GM11168 (cell line): ENCODE data around the gene RAB14.

Experiments
- in situ Hi-C: fragments of 300-500 bp; cut with MboI; formaldehyde crosslinking; loops from one replicate; pipeline ENCODE4 v1.12.0; 2022; ENCODE audit warnings: low sequenced_read_pairs; ENCODE audit not compliant: unreplicated experiment

The RAB14 gene

DNA sequence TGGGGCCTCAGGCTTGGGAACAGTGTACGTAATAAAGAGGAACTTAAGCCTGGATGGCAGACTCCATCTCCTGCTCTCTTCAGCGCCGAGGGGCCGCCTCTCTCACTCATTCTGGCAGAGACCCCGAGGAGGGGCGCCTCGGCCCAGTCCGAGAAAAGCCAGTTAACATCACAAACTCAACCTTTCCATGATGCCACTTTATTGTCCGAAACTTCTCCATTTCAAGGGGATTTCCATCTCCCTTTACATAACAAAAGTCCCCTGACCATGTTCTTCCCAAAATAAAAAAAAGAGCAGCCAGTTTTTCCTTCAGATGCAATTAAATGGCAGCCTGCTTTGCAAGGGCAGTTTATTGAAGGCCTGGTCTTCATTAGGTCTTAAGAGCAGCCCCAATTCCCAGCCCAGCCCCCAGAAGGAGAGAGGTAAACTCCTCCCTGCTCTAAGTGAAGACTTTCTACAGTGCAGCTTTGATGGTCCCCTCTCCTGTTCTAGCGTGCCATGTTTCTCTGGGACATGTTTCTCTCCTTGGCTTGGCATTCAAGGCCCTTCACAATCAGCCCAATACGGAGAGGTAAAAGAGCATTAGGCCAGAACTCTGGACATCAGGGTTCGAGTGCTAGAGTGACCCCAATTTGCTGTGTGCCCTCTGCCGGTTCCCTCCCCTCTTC is 19.5 kb upstream of the RAB14 start:
- in situ Hi-C loops: no loop called here

DNA sequence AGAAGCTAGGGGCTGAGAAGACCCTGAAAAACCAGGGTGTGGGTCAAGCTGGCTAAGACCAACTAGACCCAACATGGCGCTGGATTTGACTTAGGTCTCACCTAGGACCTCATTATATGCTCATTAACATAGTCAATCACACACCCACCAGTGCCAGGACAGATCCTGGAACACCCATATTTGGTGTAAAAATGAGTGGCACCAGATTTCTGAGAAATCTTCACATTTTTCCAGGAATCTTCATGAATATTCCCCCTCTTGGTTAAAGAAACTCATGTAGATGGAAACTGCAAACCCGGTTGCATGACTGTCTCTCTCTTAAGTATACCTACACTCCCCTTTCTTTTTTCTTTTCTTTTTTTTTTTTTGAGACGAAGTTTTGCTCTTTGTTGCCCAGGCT is 17.9 kb upstream of the RAB14 start:
- in situ Hi-C loops: no loop called here

DNA sequence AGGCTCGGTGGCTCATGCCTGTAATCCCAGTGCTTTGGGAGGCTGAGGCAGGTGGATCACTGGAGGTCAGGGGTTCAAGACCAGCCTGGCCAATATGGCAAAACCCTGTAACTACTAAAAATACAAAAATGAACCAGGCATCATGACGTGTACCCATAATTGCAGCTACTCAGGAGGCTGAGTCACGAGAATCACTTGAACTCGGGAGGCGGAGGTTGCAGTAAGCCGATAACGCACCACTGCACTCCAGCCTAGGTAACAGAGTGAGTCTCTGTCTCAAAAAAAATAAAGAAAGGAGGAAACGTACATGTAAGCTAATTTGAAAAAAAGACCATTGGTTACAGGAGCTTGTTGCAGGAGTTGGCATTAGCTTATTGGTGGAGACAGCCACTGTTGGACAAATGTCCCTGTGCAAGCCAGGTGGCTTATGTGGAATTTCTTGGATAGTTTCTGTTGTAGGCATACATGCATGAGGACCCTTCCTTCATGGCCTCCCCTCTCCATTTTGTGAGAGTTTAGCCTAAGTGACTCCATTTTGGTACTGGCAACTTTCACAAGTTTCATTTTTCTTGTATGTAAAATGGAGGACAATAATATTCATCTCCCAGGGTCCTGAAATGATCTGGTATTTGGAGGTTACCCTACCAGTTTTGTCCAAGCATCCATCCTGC is 16.8 kb upstream of the RAB14 start:
- in situ Hi-C loops: no loop called here

DNA sequence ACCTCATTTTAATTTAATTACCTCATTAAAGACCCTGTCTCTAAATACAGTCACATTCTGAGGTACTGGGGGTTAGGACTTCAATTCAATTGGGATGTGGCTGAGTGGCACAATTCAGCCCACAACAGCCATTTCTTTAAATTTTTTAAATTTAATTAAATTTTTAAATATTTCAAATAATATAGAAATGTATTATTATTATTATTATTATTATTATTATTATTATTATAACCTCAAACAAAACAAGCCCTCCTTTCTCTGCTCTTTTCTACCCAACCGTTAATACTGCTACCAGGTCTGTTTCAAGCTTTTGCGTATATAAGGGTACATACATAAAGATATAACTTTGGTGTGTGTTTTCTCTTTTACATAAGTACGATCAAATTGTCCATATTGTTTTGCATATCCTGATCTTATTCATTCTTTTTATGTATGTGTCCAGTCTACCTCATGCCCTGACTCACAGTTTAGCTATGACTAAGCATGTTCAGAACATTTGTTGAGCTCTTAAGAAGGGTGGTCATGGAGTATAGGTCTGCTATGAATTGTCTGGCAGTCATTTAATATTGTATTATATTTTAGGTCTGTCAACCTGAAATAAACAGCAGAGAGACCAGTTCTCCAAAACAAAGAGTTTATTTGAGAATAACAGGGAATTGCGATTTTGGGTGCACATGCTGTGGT is 16.1 kb upstream of the RAB14 start:
- in situ Hi-C loops: no loop called here

DNA sequence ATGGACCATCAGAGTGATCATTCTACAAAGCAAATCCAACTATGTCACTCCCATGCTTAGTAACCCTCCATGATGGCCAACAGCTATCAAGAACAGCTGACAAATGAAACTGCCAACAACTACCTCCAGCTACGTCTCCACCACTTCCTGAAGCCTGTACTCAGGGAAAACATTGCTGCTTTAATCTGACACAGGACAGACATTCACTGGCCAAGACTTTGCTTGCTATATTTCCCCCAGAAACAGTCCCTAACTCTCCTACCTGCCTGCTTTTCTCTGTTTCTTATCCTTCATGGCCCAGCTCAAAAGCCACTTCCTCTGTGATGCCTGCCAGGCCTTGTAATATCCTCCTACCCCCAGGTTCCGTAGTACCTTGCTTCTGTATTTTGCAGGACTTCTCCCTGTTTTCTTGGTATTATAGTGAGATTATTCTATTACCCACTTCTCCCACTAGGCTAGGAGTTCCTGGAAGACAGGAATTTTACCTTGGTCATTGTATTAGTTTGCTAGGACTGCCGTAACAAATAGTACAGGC is 14.7 kb upstream of the RAB14 start:
- in situ Hi-C loops: no loop called here

DNA sequence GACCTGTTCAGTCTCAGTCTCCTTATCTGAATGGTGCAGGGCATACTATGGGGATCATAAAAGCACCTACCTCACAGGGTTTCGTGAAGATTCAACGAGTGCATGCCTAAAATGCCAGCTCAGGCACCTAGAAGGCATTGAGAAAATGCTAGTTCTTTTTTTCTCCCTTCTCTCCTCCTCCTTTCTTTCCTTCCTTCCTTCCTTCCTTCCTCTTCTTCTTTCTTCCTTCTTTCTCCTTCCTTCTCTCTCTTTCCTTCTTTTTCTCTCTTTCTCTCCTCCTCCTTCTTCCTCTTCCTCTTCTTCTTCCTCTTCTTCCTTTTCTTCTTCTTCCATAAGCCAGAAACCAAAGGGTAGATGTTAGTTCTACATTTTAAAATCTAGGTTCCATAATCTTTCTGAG is 12.3 kb upstream of the RAB14 start:
- in situ Hi-C loops: no loop called here

DNA sequence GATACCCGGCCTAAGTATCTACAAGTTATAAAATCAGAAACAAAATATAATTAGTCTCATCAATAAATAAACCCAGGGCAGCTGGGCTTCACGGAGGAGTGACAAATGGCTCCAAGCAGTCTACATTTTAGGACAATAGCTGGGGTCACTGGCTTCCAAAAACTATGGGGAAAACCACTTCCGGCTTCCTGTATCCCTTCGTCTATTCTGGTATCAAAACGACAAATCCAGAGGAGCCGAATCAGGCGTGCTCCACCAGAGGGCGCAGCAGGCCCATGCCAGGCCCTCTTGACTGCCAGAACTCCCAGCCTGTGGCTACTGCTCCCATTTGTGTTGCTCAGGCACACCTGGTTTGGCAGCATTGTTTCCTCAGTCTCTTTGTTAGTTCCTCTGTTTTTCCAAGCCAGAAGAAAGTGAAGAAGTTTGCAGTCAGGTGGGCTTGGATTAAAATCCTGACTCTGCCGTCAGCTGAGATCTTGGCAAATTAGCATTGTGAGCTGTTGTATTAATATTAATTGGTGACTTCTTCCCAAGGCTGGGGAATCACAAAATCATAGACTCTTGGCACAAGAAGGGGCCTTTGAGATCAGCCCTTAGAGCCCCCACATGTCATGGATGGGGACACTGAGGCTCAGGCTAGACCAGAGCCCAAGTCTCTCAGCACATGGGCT is 11.6 kb upstream of the RAB14 start:
- in situ Hi-C loops: no loop called here

DNA sequence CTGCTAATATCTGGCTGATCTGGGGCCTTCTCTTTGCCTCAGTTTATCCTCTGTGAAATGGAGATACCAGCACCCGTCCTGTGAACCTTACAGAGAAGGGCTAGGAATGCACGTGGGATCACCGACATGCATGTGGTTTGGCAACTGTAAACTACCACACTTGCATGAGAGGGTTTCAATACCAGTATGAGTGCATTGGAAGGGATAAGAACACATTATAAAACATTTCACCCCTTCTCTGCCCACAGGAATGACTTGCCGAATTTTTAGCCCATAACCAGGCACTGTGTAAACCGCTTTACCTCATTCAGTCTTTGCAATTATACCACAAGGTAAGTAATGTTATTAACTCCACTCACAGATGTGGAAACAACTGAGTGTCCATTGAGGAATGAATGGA is 8.9 kb upstream of the RAB14 start:
- in situ Hi-C loops: no loop called here

DNA sequence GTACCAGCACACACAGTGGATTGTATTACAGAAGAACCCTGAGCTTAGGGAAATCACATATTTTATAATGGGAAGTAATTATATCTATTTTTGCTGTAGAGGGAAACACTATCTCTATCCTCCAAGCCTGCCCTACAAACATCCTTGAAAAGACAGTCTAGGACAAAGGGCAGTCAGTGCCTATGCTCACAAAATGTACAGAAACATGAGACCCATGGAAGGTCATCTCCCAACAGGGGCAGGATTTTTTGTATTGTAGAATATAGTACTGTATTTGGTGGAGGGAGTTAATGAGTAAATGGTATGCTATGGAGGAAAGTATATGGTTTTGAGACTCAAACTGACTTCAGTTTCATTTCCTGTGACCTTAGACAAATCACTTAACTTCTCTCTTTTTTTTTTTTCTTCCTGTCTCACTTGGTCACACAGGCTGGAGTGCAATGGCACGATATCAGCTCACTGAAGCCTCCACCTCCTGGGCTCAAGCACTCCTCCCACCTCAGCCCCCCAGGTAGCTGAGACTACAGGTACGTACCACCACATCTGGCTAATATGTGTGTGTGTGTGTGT is 5.8 kb upstream of the RAB14 start:
- in situ Hi-C loops: no loop called here

DNA sequence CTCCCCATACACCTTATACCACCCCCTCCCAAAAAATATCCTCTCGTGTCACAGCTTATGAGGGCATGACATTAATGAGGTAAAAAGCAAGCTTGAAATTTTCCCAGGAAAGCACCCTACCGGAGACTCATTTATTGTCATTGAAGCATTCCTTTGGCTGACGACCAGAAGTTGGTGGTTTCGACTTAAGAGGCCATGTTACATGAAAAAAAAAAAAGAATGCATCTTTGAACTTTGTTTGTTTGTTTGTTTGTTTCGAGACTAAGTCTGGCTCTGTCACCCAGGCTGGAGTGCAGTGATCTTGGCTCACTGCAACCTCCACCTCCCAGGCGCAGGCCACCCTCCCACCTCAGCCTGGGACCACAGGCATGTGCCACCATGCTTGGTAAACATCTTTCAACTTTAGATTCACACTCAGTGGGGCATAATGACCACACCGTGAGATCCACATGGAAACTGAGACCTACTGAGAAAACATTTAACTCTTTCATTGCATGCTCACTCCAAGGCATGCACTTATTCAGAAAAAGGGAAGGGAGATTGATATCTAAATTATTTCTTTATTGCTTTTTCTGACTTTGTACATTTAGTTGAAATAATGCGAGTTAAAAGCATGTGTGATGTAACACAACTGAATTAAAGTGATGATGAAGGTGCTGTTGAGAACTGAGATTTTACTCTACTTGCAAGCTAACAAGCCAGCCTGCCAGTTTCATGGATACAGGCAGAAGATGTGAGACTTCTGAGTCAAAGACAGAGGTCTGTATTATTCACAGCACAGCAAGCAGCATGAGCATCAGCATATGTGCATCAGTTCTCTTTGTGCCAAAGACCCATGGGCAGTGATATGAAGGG is 5.1 kb upstream of the RAB14 start:
- in situ Hi-C loops: no loop called here

DNA sequence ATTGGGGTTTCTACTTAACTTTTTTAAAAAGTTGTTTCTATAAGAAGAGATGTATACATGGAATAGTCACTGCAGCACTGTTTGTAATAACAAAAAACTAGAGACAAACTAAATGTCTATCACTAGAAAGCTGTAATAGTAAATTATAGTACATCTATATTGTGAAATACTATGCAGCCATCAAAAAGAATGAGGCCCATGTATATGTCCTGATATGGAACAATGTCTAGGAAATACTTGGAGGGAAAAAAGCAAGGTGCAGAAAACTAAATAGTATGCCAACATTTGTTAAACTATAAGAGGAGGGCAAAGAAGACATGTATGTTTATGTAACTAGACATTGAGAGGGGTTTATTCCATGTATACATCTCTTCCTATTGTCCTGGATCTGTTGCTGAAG is 2.9 kb upstream of the RAB14 start:
- in situ Hi-C loops: no loop called here

DNA sequence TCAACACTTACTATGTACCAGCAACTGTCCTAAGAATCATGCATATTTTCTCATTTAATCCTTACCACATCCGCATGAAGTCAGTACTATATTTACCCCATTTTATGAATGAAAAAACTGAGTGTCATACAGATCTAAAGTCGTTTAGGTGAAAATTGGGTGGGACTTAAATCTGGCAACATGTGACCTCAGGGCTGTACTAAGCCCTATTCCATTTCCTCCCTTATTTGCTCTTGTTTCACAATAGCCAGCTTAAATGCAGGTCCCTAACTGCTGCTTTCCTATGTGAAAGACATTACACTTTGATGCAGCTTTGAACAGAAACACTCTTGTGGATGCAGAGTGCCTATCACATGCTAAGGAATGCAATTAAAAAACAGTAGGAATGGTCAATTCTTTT is 2.5 kb upstream of the RAB14 start:
- in situ Hi-C loops: no loop called here

DNA sequence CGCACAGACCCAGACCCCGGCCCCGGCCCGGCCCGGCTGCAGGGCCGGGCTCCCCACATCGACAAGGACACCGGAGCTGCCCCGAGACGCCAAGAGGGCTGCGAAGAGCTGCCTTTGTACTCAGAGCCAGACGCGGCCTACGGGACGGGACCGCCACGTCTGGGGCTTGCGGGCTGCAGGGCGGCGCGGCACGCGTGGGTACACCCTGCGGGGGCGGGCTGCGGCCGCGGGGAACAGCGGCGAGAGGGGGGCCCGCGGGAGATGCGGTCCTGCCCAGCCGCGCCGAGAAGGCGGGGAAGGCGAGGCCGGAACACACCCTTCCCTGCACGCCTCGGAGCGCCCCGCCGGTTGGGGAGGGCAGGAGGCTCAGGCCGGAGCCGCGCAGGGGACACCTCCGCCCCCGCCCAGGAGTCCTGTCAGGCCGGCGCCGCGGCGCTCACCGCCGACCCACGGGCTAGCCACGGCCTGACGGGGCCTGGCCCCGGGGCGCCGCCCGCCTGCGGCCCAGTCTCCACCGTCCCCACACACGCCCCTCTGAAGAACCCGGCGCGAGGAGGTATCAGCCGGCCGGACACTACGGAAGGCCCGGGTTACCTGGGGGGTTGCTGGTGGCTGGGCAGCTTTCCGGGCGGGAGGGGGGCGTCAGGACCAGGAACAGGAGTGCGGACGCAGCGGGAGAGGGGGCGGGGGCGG is 478 bp downstream of the RAB14 start:
- in situ Hi-C loops: no loop called here

DNA sequence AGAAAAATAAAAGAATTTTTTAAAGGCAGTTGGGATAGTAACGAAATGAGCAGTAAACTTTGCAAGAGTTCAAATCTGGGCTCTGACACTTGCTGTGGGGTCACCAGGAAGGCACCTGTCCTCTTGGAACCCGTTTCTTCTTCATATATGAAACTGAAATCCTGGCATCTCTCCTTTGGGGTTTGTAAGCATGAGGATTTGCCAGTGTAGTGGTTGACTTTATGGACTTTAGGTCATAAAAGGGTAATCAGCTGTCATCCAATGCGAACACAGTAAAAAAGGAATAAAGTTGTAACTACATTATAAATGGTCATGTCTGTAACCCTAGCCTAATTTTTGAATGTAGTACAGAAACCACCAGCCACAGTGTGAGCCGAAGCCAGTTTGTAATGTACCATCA is 1.3 kb downstream of the RAB14 start:
- in situ Hi-C loops: no loop called here

DNA sequence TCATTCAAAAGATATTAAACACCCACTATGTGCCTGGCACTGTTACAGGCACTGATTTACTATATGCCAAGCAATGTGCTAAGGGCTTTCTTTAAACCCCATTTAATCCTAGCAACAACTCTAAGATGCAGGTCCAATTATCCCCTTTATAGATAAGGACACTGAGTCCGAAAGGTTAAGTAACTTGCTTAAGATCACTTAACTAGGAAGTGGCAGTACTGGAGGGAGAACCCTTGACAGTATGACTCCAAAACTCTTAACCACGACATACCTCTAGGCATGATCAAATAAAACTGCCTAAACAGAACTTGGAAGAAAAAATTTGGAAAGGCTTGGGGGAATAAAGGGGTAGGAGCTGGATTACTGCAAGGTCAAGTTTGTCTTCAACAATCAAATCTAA is 1.7 kb downstream of the RAB14 start:
- in situ Hi-C loops: no loop called here

DNA sequence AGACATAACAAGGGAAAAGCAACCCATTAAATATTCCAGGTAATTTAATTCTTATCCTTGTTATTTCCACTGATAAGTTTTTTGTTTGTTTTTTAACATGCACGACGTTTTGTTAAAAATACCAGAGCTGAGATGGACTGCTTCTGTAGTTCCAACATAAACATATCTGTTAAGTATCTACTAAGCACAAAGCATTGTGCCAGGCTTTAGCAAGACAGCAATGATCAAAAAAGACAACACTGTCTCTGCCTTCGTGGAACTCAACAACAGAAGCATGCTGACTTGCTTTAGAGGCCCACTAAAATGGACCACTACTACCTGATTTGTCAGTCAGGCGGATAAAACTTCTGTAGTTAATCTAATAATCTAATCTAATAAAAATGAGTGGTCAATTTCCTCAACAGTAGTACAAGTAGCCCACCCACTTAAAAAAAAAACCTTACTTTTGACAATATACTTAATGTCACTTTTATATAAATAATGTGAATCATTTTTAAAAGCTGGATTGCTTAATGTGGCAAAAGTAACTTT is 3.1 kb downstream of the RAB14 start:
- in situ Hi-C loops: no loop called here

DNA sequence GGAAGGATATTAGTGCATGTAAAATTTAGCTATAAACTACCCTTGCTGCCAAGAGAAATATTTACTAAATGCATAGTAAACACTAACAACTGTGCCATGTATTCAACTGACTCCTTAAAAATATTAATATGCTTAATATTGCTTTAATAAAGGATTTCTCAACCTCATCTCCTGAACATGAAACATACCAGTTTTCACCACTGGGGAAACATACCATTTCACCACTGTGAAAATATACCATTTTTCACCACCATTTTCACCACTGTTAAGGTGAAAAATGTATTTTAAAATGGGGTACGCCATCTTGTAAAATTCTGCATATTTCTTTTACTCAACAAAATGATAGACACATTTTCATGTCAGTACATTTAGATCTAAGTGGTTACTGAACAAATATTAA is 4.5 kb downstream of the RAB14 start:
- in situ Hi-C loops: no loop called here

DNA sequence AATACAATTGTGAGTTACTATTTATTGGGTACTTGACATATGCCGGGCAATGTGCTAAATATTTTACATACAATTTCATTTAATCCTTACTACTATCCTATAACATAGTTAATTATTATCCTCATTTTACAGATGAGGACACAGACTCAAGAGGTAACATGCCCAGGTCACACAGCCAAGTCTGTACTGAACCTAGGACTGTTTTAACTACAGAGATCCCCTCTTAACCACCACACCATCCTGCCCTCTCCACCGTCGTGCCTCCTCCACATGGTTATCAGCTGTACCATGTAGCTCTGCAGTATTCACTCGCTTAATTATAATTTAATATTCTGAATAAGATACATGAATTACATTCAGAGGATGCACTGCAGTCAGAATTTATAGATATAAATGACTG is 5.3 kb downstream of the RAB14 start:
- in situ Hi-C loops: no loop called here

DNA sequence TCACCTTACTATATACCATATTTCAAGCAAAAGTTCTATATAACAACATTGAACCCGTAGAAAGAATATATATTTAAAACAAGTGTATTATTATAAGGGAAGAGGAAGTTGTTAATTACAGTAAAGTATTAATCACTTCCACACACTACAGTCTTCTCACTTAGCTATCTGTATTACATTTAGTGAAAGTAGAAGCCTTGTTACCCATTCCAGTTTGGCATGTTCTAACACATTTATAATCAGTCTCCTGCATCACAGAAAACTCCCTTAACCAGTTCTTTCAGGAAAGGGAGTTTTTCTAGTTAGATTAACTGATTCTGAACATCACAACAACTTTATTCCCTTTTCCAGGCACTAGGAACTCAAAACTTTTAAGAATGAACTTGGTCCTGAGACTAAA is 6.9 kb downstream of the RAB14 start:
- in situ Hi-C loops: no loop called here
